Natural killer cell (primary cell): ENCODE measurements around the gene PDLIM1. TPM values are rescaled to one million over a fixed set of nuclear protein-coding genes. Genes with fewer than 3 reads are reported as not detected.

Source experiments
- ATAC-seq, 3 donors: fragments of 150-1000 bp in 2 of 3; fragments of 200-7000 bp in 1 of 3; cut with Tn5 transposase; 1 replicate in 1 of 3; 2 replicates in 2 of 3; pipeline ENCODE4 v1.10.0; 2021; ENCODE audit warnings: mild to moderate bottlenecking in 2 of 3, moderate library complexity in 2 of 3
- DNase-seq, 2 donors: peaks; one replicate each; pipeline versions ENCODE4 v3.0.0 to v3.0.0-alpha.2; 2013 to 2021; ENCODE audit warnings: mixed read lengths in 1 of 2
- H3K27ac ChIP-seq: one replicate; pipeline ENCODE4 v1.5.1; 2013; ENCODE audit warnings: mild to moderate bottlenecking, low read length
- H3K27me3 ChIP-seq: one replicate; pipeline ENCODE4 v1.6.1; 2013; ENCODE audit warnings: low read length; ENCODE audit not compliant: control insufficient read depth, insufficient read depth
- H3K36me3 ChIP-seq: one replicate; pipeline ENCODE4 v1.6.1; 2013; ENCODE audit warnings: low read length; ENCODE audit not compliant: control insufficient read depth, insufficient read depth
- H3K4me1 ChIP-seq: one replicate; pipeline ENCODE4 v1.6.1; 2013; ENCODE audit warnings: low read length; ENCODE audit not compliant: control insufficient read depth, insufficient read depth
- H3K4me3 ChIP-seq: one replicate; pipeline ENCODE4 v1.5.1; 2013; ENCODE audit warnings: low read length
- H3K9me3 ChIP-seq: one replicate; pipeline ENCODE4 v1.6.1; 2013; ENCODE audit warnings: low read length; ENCODE audit not compliant: control insufficient read depth, insufficient read depth
- H3K27ac Mint-ChIP-seq, 2 donors: one replicate each; pipeline ENCODE4 v1.8.0; 2022; ENCODE audit warnings: mild to moderate bottlenecking in 2 of 2, mixed read lengths in 2 of 2, moderate library complexity in 1 of 2
- H3K27me3 Mint-ChIP-seq, 2 donors: one replicate each; pipeline ENCODE4 v1.8.0; 2022; ENCODE audit warnings: low read depth in 2 of 2, mixed read lengths in 2 of 2
- H3K36me3 Mint-ChIP-seq: one replicate; pipeline ENCODE4 v1.8.0; 2022; ENCODE audit warnings: mixed read lengths
- H3K4me1 Mint-ChIP-seq, 2 donors: one replicate each; pipeline ENCODE4 v1.8.0; 2022; ENCODE audit warnings: mixed read lengths in 2 of 2
- H3K4me3 Mint-ChIP-seq: one replicate; pipeline ENCODE4 v1.8.0; 2022; ENCODE audit warnings: mild to moderate bottlenecking, moderate library complexity, mixed read lengths
- H3K9me3 Mint-ChIP-seq, 2 donors: one replicate each; pipeline ENCODE4 v1.8.0; 2022; ENCODE audit warnings: mixed read lengths in 2 of 2
- CTCF ChIP-seq: fragments of 200-600 bp; IDR thresholded peaks from one replicate; pipeline ENCODE4 v1.8.0; 2022; ENCODE audit warnings: antibody characterized with exemption
- WGBS: methylation state at CpG from one replicate; pipeline ENCODE4 v1.1.7; 2013; ENCODE audit warnings: missing lambda C conversion rate; ENCODE audit not compliant: insufficient coverage; 5-methylcytosine and 5-hydroxymethylcytosine counted together
- intact Hi-C: fragments of 100-400 bp; cut with micrococcal nuclease; formaldehyde crosslinking; loops from one replicate; pipeline ENCODE4 v1.14.2; 2022
- total RNA-seq, 4 donors: library from RNA; stranded (reverse); fragments of 120-200 nt in 1 of 4; gene quantifications; one replicate each; pipeline versions ENCODE4 v1.2.3 to v1.2.4, GENCODE V29; 2013 to 2022

The PDLIM1 gene
- total RNA-seq, 3 donors from 2014 or later (not counting 1 experiment from before 2014, with no cell fraction given) = 7.1 to 25.2 (median 24.5) TPM

GRCh38 chr10:95321554-95322301, 30.9 kb upstream of the PDLIM1 start:
- H3K4me3 ChIP-seq = no peak overlapping the region
- H3K27ac ChIP-seq = no peak overlapping the region
- no peaks in the 10 kb centered on the region for H3K9me3 ChIP-seq
- no peaks in the 10 kb centered on the region for H3K36me3 Mint-ChIP-seq
- intact Hi-C loops = no loop called here
- H3K27me3 ChIP-seq = no peaks in the 10 kb centered on the region
- H3K27ac Mint-ChIP-seq = no peak overlapping the region
- DNase-seq (no peak), ATAC-seq (no peak)
- H3K27me3 Mint-ChIP-seq = peaks cover 0 to 3% of the 10 kb centered on the region in 2 donors
- H3K4me1 Mint-ChIP-seq = no peaks in the 10 kb centered on the region
- TF ChIP-seq CTCF = no peak
- H3K4me3 Mint-ChIP-seq = no peak overlapping the region
- H3K9me3 Mint-ChIP-seq = no peaks in the 10 kb centered on the region
- H3K4me1 ChIP-seq = no peaks in the 10 kb centered on the region
- H3K36me3 ChIP-seq = no peaks in the 10 kb centered on the region
- whole genome bisulfite sequencing = 84% methylated on average over 10 of the region's 10 CpGs

DNA sequence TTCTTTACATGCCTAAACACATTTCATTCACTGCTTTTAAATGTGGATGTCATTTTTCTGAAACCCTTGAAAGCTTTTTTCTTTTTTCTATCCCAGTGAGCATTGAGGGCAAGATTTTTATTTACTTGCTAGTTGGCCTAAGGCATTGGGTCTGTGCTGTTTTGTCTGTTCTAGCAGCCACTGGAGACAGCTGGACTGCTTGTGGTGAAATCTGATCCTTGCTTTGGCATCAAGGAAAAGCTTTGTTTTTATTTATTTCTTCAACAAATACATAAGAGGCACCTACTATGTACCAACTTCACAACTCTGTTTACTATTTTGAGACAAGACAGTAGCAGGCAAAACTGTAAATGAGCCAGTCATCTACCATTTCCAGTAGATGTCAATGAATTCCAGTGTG, 28.4 kb upstream of the PDLIM1 start:
- Mint-ChIP-seq H3K27ac (no peak overlapping the region), H3K36me3 (no peaks in the 10 kb centered on the region), H3K4me1 (no peaks in the 10 kb centered on the region), H3K9me3 (no peaks in the 10 kb centered on the region), H3K27me3 (peaks cover 0 to 3% of the 10 kb centered on the region in 2 donors), H3K4me3 (no peak overlapping the region)
- H3K4me1 ChIP-seq = no peaks in the 10 kb centered on the region
- TF ChIP-seq CTCF = no peak
- H3K36me3 ChIP-seq = no peaks in the 10 kb centered on the region
- intact Hi-C loops = no loop called here
- no peak for DNase-seq
- ATAC-seq = no peak
- no peak overlapping the region for H3K27ac ChIP-seq
- no peaks in the 10 kb centered on the region for H3K9me3 ChIP-seq
- no peaks in the 10 kb centered on the region for H3K27me3 ChIP-seq
- no peak overlapping the region for H3K4me3 ChIP-seq

GRCh38 chr10:95315509-95315908, 24.7 kb upstream of the PDLIM1 start:
- Mint-ChIP-seq H3K4me3 (no peak overlapping the region), H3K27ac (no peak overlapping the region), H3K36me3 (no peaks in the 10 kb centered on the region), H3K27me3 (peaks cover 0 to 3% of the 10 kb centered on the region in 2 donors), H3K4me1 (peaks cover 0 to 3% of the 10 kb centered on the region in 2 donors), H3K9me3 (no peaks in the 10 kb centered on the region)
- H3K4me1 ChIP-seq = peaks cover 2% of the 10 kb centered on the region
- H3K27me3 ChIP-seq = no peaks in the 10 kb centered on the region
- intact Hi-C loops = no loop called here
- WGBS = 100% methylated on average over 2 of the region's 2 CpGs
- DNase-seq (no peak), ATAC-seq (no peak)
- no peak overlapping the region for H3K4me3 ChIP-seq
- no peak for TF ChIP-seq CTCF
- no peaks in the 10 kb centered on the region for H3K36me3 ChIP-seq
- H3K9me3 ChIP-seq = no peaks in the 10 kb centered on the region
- no peak overlapping the region for H3K27ac ChIP-seq
